Activated CD8-positive, alpha-beta memory T cell treated with anti-CD3 and anti-CD28 coated beads, Interleukin-2, amount 50 U/mL, for 4 hours (primary cell): Measurements from ENCODE around the gene CHTF18.
"Not testable (repeated sequence)": the region's sequence is repeated elsewhere in the genome, so short reads cannot be mapped to it uniquely, and the experiment has no call there.

Experiments
- DNase-seq: peaks from one replicate; pipeline ENCODE4 v3.0.0-alpha.2; 2020

CHTF18 gene

DNA sequence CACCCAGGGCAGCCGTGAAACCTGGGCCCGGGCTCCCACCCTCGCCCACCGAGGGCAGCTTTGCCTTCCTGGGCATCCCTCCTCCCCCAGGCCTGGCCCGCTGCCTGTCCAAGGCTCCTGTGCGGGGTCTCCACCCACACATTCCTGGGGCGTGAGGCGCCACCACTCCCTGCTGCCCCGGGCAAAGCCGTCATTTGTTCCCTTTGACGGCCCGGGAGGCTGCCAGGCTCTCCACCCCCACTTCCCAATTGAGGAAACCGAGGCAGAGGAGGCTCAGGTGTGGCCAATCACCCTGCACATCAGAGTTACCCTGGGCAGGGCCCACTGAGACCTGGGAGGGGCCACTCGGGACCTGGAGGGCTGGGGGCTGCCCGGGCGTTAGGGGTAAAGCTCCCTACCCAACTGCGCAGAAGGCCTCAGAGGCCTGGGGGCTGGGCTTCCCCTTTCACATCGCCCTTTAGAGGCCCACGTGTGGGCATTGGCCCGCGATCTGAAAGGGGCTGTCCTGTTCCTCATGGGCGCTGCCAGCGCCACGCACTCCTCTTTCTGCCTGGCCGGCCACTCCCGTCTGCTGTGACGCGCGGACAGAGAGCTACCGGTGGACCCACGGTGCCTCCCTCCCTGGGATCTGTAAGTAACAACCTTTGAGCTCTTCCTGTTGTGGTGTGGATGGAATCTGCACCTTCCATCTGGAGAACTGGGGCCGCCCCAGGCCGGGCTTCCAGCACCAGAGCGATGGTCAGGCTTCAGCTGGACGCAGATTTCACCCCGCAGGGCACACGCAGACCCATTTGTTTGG, 27.7 kb upstream of the CHTF18 start, which contains the start of gene MSLN:
Gene MSLN, plus strand, starts transcription at position 190 of the 799 bp plus-strand sequence. CDS start 1,947 bp downstream, outside the sequence.
- DNase-seq: no peak

DNA sequence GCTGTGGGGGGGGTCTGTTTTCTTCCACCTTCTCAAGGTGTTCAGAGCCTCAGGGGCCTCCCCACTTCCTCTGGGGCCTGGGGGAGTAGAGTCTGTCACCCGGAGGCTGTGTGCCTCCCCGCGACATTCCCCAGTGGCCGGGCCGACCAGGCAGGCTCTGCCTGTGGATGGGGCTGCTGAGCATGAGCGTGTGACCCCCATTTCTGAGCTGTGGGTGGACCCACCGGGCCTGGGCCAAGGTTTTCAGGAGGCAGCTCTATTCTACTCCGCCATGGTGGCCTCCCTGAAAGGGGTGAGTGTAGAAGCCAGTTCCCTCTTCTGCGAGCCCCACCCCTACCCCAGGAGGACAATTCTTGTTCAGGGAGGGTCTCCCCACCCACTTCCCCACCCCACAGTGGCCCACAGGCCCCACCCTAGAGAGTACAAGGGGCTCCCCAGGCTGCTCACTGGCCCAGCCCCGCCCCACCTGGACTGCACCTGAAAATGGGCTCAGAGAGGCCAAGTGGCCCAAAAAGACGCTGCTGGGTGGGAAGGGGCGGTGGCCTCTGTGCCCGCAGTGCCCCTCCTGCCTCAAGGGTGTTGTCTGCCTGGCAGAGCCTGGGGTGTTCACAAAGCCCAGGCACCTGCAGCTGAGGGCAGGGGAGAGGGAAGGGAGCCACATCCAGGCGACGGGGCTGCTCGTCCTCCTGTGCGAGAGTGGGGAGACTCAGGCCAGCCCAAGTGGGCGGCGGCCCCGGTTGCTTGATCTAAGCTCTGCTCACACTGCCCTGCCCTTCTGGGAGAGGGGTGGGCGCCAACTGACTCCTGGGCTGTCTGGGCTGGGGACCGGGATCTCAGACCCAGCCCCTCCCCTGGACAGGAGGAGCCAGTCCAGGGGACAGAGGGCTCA, 26.6 kb upstream of the CHTF18 start:
- DNase-seq: no peak

DNA sequence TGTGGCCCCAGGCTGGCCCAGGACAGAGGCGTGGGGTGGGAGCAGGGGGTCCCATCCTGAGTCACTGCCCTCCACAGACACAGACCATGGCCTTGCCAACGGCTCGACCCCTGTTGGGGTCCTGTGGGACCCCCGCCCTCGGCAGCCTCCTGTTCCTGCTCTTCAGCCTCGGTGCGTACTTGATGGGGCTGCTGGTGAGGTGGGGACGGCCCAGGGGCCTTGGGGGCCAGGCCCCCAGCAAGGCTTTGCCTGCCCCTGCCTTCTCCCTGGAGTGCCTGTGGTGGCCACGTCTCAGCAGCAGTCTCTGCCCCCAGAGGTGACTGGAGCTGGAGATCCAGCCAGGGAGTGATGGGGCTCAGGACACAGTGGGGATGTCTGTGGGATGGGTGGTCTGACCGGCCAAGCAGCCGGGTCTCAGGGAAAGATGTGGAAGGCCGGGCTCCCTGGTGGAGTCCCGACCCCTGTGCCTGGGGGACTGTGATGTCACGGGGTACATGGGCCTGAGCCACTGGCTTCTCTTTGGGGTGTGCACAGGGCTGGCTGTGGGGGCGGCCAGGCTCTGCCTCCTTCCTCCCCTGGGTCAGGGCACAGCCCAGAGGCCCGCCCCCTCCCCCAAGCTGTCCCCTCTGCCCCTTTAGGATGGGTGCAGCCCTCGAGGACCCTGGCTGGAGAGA, 25.7 kb upstream of the CHTF18 start:
- no peak for DNase-seq

GRCh38 chr16:763369-764183, 24.8 kb upstream of the CHTF18 start:
- no peak for DNase-seq

GRCh38 chr16:764184-764750, 24.2 kb upstream of the CHTF18 start:
- DNase-seq: no peak

DNA sequence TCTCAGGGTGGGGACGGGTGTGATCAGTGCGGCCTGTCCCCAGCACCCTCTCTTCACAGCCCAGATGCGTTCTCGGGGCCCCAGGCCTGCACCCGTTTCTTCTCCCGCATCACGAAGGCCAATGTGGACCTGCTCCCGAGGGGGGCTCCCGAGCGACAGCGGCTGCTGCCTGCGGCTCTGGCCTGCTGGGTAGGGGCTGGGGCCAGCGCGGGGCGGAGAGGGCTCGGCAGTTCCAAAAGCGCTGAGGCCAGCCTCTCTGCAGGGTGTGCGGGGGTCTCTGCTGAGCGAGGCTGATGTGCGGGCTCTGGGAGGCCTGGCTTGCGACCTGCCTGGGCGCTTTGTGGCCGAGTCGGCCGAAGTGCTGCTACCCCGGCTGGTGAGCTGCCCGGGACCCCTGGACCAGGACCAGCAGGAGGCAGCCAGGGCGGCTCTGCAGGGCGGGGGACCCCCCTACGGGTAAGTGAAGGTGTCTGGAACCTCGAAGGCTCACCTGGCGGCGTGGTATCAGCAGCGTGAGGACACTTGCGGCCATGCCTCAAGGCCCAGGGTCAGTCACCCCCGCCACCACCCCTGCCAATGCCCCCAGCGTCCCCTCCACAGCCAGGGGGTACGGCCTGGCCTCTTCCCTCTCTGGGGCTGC, 23.5 kb upstream of the CHTF18 start:
- DNase-seq: no peak

- no peak for DNase-seq
Observed at GRCh38 chr16:765488-765865, 22.9 kb upstream of the CHTF18 start.

DNA sequence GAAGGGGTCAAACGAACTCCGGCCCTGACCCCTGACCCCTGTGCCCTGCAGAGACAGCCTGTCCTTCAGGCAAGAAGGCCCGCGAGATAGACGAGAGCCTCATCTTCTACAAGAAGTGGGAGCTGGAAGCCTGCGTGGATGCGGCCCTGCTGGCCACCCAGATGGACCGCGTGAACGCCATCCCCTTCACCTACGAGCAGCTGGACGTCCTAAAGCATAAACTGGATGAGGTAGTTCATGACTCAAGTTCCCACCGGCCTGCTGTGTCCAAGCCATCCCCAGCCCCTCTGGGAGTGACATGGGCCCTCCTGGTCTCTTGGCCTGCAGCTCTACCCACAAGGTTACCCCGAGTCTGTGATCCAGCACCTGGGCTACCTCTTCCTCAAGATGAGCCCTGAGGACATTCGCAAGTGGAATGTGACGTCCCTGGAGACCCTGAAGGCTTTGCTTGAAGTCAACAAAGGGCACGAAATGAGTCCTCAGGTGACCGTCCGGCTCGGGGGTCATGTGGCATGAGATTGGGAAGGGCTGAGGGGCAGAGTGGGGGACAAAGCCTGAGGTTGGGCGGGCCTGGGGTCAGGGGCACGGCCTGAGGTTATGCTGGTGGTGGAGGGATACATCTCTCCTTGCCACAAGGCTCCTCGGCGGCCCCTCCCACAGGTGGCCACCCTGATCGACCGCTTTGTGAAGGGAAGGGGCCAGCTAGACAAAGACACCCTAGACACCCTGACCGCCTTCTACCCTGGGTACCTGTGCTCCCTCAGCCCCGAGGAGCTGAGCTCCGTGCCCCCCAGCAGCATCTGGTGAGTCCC, 22.2 kb upstream of the CHTF18 start:
- no peak for DNase-seq

GRCh38 chr16:766820-767640, 21.4 kb upstream of the CHTF18 start:
- DNase-seq: no peak

GRCh38 chr16:767743-768235, 20.6 kb upstream of the CHTF18 start:
- DNase-seq: no peak

GRCh38 chr16:768428-768827, 20.0 kb upstream of the CHTF18 start:
- no peak for DNase-seq

DNA sequence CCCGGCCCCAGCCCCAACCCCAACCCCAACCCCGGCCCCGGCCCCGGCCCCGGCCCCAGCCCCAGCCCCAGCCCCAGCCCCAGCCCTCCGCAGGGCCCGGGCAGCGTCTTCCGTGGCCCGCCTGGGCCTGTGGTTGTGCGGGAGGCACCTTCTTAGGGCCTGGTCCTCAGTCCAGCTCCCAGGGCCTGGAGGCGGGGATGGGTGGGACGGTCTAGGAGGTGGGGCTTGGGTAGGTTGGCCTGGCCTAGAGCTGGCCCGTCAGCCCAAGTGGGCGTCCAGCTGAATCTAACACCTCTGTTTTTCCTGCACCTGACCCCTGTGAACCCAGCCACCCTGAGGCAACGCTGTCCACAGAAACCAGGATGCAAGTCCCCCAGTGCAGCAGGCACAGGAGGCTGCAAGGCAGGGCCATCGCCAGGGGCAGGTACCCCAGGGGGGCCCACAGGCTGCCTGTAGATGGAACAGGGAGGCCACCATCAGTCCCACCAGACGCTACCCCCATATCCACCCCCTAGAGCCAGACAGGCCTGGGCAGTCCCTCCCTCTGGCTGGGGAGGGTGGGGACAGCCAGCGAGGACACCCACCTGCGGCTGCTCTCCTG, 19.1 kb upstream of the CHTF18 start:
- no peak for DNase-seq

DNA sequence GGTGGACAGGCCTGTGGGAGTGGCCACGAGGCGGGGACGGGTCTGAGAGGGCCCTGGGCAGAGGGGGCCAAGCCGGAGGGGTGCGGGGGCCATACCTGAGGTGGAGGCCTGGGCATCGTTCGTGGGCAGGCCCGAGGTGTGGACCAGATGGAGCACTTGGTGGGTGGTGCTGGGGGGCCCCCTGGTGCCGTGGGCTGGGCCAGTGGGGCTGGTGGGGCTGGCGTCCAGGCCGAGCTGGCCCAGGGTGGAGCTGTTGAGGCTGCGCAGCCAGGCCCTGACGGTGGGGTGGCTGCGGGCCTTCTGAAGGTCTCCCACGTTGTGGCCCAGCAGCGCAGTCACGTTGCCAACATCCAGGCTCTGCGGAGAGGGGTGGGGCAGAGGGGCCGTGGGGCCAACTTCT, 18.5 kb upstream of the CHTF18 start:
- no peak for DNase-seq

DNA sequence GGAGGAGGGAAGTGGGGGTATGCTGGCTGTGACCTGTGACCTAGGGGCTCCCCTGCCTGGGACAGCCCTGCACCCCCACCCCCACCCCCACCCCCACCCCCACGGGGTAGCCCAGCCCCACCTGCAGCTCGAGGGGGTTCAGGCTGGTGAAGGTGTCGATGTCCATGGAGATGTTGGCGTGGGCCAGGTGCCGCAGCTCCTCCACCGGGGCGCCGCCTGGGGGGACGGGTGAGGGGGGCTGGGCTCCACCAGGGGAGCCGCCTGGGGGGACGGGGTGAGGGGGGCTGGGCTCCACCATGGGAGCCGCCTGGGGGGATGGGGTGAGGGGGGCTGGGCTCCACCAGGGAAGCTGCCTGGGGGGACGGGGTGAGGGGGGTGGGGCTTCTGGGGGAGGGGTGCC, 18.0 kb upstream of the CHTF18 start:
- no peak for DNase-seq

GRCh38 chr16:772959-773358, 15.5 kb upstream of the CHTF18 start:
- DNase-seq: no peak

- no peak for DNase-seq
Observed at GRCh38 chr16:774086-775001, 14.1 kb upstream of the CHTF18 start.

- DNase-seq: no peak
Observed at GRCh38 chr16:775236-775796, 13.1 kb upstream of the CHTF18 start.

GRCh38 chr16:776298-776697, 12.1 kb upstream of the CHTF18 start:
- not testable (repeated sequence) for DNase-seq
